Thymus (tissue), 11 donors: Measurements from ENCODE around the gene GRK5. TPM values are rescaled to one million over a fixed set of nuclear protein-coding genes. Genes with fewer than 3 reads are reported as not detected.

Experiments
- DNase-seq, 9 donors: peaks; one replicate each; pipeline ENCODE4 v3.0.0-alpha.2; 2013; ENCODE audit warnings: low spot score in 9 of 9, low read depth in 6 of 9, missing footprints in 1 of 9
- H3K27ac ChIP-seq, 2 donors: one replicate each; pipeline ENCODE4 v1.5.1; 2013; ENCODE audit warnings: control low read depth in 1 of 2, low read depth in 1 of 2, low read length in 1 of 2, mild to moderate bottlenecking in 1 of 2, moderate library complexity in 1 of 2
- H3K27me3 ChIP-seq, 2 donors: one replicate each; pipeline ENCODE4 v1.5.1; 2013; ENCODE audit warnings: low read length in 1 of 2; ENCODE audit not compliant: control insufficient read depth in 2 of 2, insufficient read depth in 1 of 2
- H3K36me3 ChIP-seq, 2 donors: one replicate each; pipeline ENCODE4 v1.5.1; 2013; ENCODE audit warnings: low read length in 1 of 2, mild to moderate bottlenecking in 1 of 2, moderate library complexity in 1 of 2; ENCODE audit not compliant: control insufficient read depth in 2 of 2, insufficient read depth in 2 of 2
- H3K4me1 ChIP-seq, 2 donors: one replicate each; pipeline ENCODE4 v1.5.1; 2013; ENCODE audit warnings: low read length in 2 of 2; ENCODE audit not compliant: control insufficient read depth in 2 of 2, insufficient read depth in 2 of 2
- H3K4me3 ChIP-seq, 2 donors: one replicate each; pipeline ENCODE4 v1.5.1; 2013; ENCODE audit warnings: low read length in 2 of 2, control low read depth in 1 of 2, mild to moderate bottlenecking in 1 of 2
- H3K9me3 ChIP-seq, 2 donors: one replicate each; pipeline ENCODE4 v1.5.1; 2013; ENCODE audit warnings: low read length in 1 of 2, mild to moderate bottlenecking in 1 of 2; ENCODE audit not compliant: control insufficient read depth in 2 of 2, insufficient read depth in 1 of 2
- WGBS: extraction: QIAGEN DNeasy Blood & Tissue Kit; methylation state at CpG from one replicate; pipeline ENCODE4 v1.1.7; 2013; 5-methylcytosine and 5-hydroxymethylcytosine counted together
- polyA plus RNA-seq: library from polyadenylated mRNA; stranded (reverse); fragments of 200-250 nt; gene quantifications from one replicate; pipeline ENCODE4 v1.2.3, GENCODE V29; 2013
- total RNA-seq: library from RNA; stranded (reverse); fragments of 120-200 nt; gene quantifications from one replicate; pipeline ENCODE4 v1.2.4, GENCODE V29; 2013
- donor health status: healthy.

GRK5 gene
- total and polyA plus RNA-seq, 2 donors, result 14.4 to 18.5 TPM

- no peak for DNase-seq
- Histone ChIP-seq H3K36me3 (peaks cover 10 to 17% of the 10 kb centered on the region in 2 donors), H3K4me1 (peaks cover 0 to 15% of the 10 kb centered on the region in 2 donors), H3K27ac (no peak overlapping the region), H3K4me3 (no peak overlapping the region), H3K27me3 (no peaks in the 10 kb centered on the region), H3K9me3 (no peaks in the 10 kb centered on the region)
- WGBS, result 99% methylated on average over 6 of the region's 6 CpGs
These were observed 190.0 kb downstream of the GRK5 start for GRCh38 chr10:119397416-119397815.

GRCh38 chr10:119398996-119399395, 191.6 kb downstream of the GRK5 start:
- no peak overlapping the region for H3K27ac ChIP-seq
- no peaks in the 10 kb centered on the region for H3K9me3 ChIP-seq
- DNase-seq, result no peak
- 96% methylated on average over 5 of the region's 5 CpGs for WGBS
- H3K4me3 ChIP-seq, result no peak overlapping the region
- peaks cover 10 to 17% of the 10 kb centered on the region in 2 donors for H3K36me3 ChIP-seq
- H3K27me3 ChIP-seq, result no peaks in the 10 kb centered on the region
- H3K4me1 ChIP-seq, result peaks cover 0 to 15% of the 10 kb centered on the region in 2 donors

GRCh38 chr10:119399466-119399865, 192.1 kb downstream of the GRK5 start:
- Histone ChIP-seq H3K27me3 (no peaks in the 10 kb centered on the region), H3K4me3 (no peak overlapping the region), H3K4me1 (peaks cover 0 to 15% of the 10 kb centered on the region in 2 donors), H3K27ac (no peak overlapping the region), H3K36me3 (peaks cover 10 to 17% of the 10 kb centered on the region in 2 donors), H3K9me3 (no peaks in the 10 kb centered on the region)
- 98% methylated on average over 3 of the region's 3 CpGs for WGBS
- no peak for DNase-seq

GRCh38 chr10:119401671-119402395, 194.5 kb downstream of the GRK5 start:
- no peaks in the 10 kb centered on the region for H3K27me3 ChIP-seq
- H3K27ac ChIP-seq, result no peak overlapping the region
- DNase-seq, result no peak
- peaks cover 0 to 13% of the 10 kb centered on the region in 2 donors for H3K4me1 ChIP-seq
- peaks cover 10 to 14% of the 10 kb centered on the region in 2 donors for H3K36me3 ChIP-seq
- H3K9me3 ChIP-seq, result no peaks in the 10 kb centered on the region
- no peak overlapping the region for H3K4me3 ChIP-seq
- WGBS, result 68% methylated on average over 14 of the region's 14 CpGs

- Histone ChIP-seq H3K9me3 (no peaks in the 10 kb centered on the region), H3K27ac (no peak overlapping the region), H3K4me3 (no peak overlapping the region), H3K27me3 (no peaks in the 10 kb centered on the region), H3K36me3 (peaks cover 0 to 3% of the 10 kb centered on the region in 2 donors), H3K4me1 (peaks cover 0 to 16% of the 10 kb centered on the region in 2 donors)
- DNase-seq, result no peak
- WGBS, result 95% methylated on average over 1 of the region's 1 CpG
These were observed 196.6 kb downstream of the GRK5 start for GRCh38 chr10:119403921-119404320.

GRCh38 chr10:119404719-119405519, 197.5 kb downstream of the GRK5 start:
- WGBS, result 84% methylated on average over 13 of the region's 13 CpGs
- DNase-seq, result no peak
- Histone ChIP-seq H3K4me3 (no peak overlapping the region), H3K27ac (no peak overlapping the region), H3K36me3 (no peaks in the 10 kb centered on the region), H3K27me3 (no peaks in the 10 kb centered on the region), H3K4me1 (peaks cover 0 to 16% of the 10 kb centered on the region in 2 donors), H3K9me3 (no peaks in the 10 kb centered on the region)

- Histone ChIP-seq H3K36me3 (no peaks in the 10 kb centered on the region), H3K9me3 (no peaks in the 10 kb centered on the region), H3K27me3 (no peaks in the 10 kb centered on the region), H3K4me1 (peaks cover 0 to 16% of the 10 kb centered on the region in 2 donors), H3K4me3 (no peak overlapping the region), H3K27ac (no peak overlapping the region)
- WGBS, result 62% methylated on average over 8 of the region's 8 CpGs
- no peak for DNase-seq
These were observed 198.1 kb downstream of the GRK5 start for GRCh38 chr10:119405520-119405807.

GRCh38 chr10:119406137-119406536, 198.8 kb downstream of the GRK5 start:
- 96% methylated on average over 3 of the region's 3 CpGs for WGBS
- Histone ChIP-seq H3K4me3 (no peak overlapping the region), H3K27ac (no peak overlapping the region), H3K9me3 (no peaks in the 10 kb centered on the region), H3K4me1 (peaks cover 0 to 13% of the 10 kb centered on the region in 2 donors), H3K36me3 (peaks cover 0 to 2% of the 10 kb centered on the region in 2 donors), H3K27me3 (no peaks in the 10 kb centered on the region)
- no peak for DNase-seq

- H3K4me3 ChIP-seq, result no peak overlapping the region
- H3K9me3 ChIP-seq, result no peaks in the 10 kb centered on the region
- peaks cover 0 to 7% of the 10 kb centered on the region in 2 donors for H3K4me1 ChIP-seq
- peaks cover 0 to 3% of the 10 kb centered on the region in 2 donors for H3K36me3 ChIP-seq
- H3K27me3 ChIP-seq, result no peaks in the 10 kb centered on the region
- no peak for DNase-seq
- WGBS, result 94% methylated on average over 7 of the region's 7 CpGs
- no peak overlapping the region for H3K27ac ChIP-seq
These were observed 199.4 kb downstream of the GRK5 start for GRCh38 chr10:119406601-119407253.
